HEK293 (cell line): Measurements from ENCODE around the gene PIANP.

Source experiments
- CTCF ChIA-PET: fragments of 350-600 bp; formaldehyde crosslinking; extraction: SDS; loops from one replicate; lab custom pipeline; 2021; ENCODE audit warnings: antibody characterized with exemption; lab: Yijun Ruan, JAX
- POLR2A ChIA-PET: fragments of 300-600 bp; formaldehyde crosslinking; extraction: SDS; loops from one replicate; lab custom pipeline; 2020; ENCODE audit warnings: antibody characterized with exemption, inconsistent platforms; lab: Yijun Ruan, JAX
- H3K27ac ChIP-seq: fragments of 200-500 bp; sonication (Bioruptor generic); 2 replicates; pipeline ENCODE4 v1.5.1; 2014; ENCODE audit warnings: low read depth, low read length, control low read depth, inconsistent platforms; ENCODE audit errors: extremely low read depth
- H3K36me3 ChIP-seq, 2 experiments: fragments of 200-500 bp in 1 of 2; sonication (Bioruptor generic) in 1 of 2; 1 replicate in 1 of 2; 2 replicates in 1 of 2; pipeline ENCODE4 v1.5.1; 2014 to 2017; ENCODE audit warnings: inconsistent platforms in 2 of 2, low read length in 2 of 2; ENCODE audit not compliant: control insufficient read depth in 2 of 2, insufficient read depth in 1 of 2
- H3K4me1 ChIP-seq: fragments of 200-500 bp; sonication (Bioruptor generic); 2 replicates; pipeline ENCODE4 v1.5.1; 2014; ENCODE audit warnings: mild to moderate bottlenecking, low read length, inconsistent platforms; ENCODE audit not compliant: control insufficient read depth, insufficient read depth
- H3K4me3 ChIP-seq: 2 replicates; pipeline ENCODE4 v1.5.1; 2011; ENCODE audit warnings: low read depth, mild to moderate bottlenecking, control low read depth, low read length, moderate library complexity
- H3K9me3 ChIP-seq: fragments of 200-500 bp; sonication (Bioruptor generic); 2 replicates; pipeline ENCODE4 v1.5.1; 2014; ENCODE audit warnings: low read depth, low read length, inconsistent platforms; ENCODE audit not compliant: control insufficient read depth, insufficient read depth
- GFI1B ChIP-seq: fragments of 450-650 bp; formaldehyde crosslinking; IDR thresholded peaks from 2 replicates; pipeline ENCODE4 v1.5.1; 2016; ENCODE audit warnings: missing biosample characterization, missing genetic modification characterization
- HOXD13 ChIP-seq: sonication (generic); formaldehyde crosslinking; IDR thresholded peaks from 2 replicates; pipeline ENCODE4 v1.8.0; 2022; ENCODE audit warnings: missing genetic modification reagents, borderline replicate concordance
- MEIS1 ChIP-seq: sonication (generic); formaldehyde crosslinking; IDR thresholded peaks from 2 replicates; pipeline ENCODE4 v1.8.1; 2022; ENCODE audit warnings: missing genetic modification reagents, mild to moderate bottlenecking, borderline replicate concordance
- PRDM1 ChIP-seq: fragments of 450-650 bp; formaldehyde crosslinking; IDR thresholded peaks from 2 replicates; pipeline ENCODE4; 2016; ENCODE audit warnings: missing biosample characterization, missing genetic modification characterization
- SP2 ChIP-seq: fragments of 450-650 bp; formaldehyde crosslinking; IDR thresholded peaks from 2 replicates; pipeline ENCODE4 v1.5.1; 2016; ENCODE audit warnings: missing biosample characterization, missing genetic modification characterization
- ZBTB20 ChIP-seq: fragments of 450-650 bp; formaldehyde crosslinking; IDR thresholded peaks from 2 replicates; pipeline ENCODE4 v1.5.1; 2016; ENCODE audit warnings: missing biosample characterization, missing genetic modification characterization
- ZBTB26 ChIP-seq: fragments of 450-650 bp; formaldehyde crosslinking; optimal IDR thresholded peaks from 2 replicates; pipeline ENCODE3; 2016; ENCODE audit warnings: missing biosample characterization, mild to moderate bottlenecking, missing genetic modification characterization
- ZEB2 ChIP-seq: fragments of 450-650 bp; formaldehyde crosslinking; IDR thresholded peaks from 2 replicates; pipeline ENCODE4 v1.5.1; 2016; ENCODE audit warnings: missing biosample characterization, missing genetic modification characterization
- ZFHX2 ChIP-seq: fragments of 450-650 bp; formaldehyde crosslinking; conservative IDR thresholded peaks from 2 replicates; pipeline ENCODE4 v1.5.1; 2016; ENCODE audit warnings: missing biosample characterization, missing genetic modification characterization
- ZFP69B ChIP-seq: fragments of 450-650 bp; formaldehyde crosslinking; IDR thresholded peaks from 2 replicates; pipeline ENCODE4 v1.5.1; 2016; ENCODE audit warnings: missing biosample characterization, missing genetic modification characterization
- ZNF121 ChIP-seq: fragments of 450-650 bp; formaldehyde crosslinking; IDR thresholded peaks from 2 replicates; pipeline ENCODE4 v1.5.1; 2016; ENCODE audit warnings: missing biosample characterization, missing genetic modification characterization
- ZNF132 ChIP-seq: fragments of 450-650 bp; formaldehyde crosslinking; IDR thresholded peaks from 2 replicates; pipeline ENCODE4 v1.5.1; 2017; ENCODE audit warnings: missing biosample characterization, missing genetic modification characterization, borderline replicate concordance
- ZNF174 ChIP-seq: fragments of 450-650 bp; formaldehyde crosslinking; IDR thresholded peaks from 2 replicates; pipeline ENCODE4 v1.5.0; 2017; ENCODE audit warnings: missing biosample characterization, mild to moderate bottlenecking, missing genetic modification characterization
- ZNF19 ChIP-seq: fragments of 450-650 bp; formaldehyde crosslinking; IDR thresholded peaks from 2 replicates; pipeline ENCODE4; 2016; ENCODE audit warnings: missing biosample characterization, missing genetic modification characterization, low read depth
- ZNF518A ChIP-seq: fragments of 450-650 bp; formaldehyde crosslinking; conservative IDR thresholded peaks from 2 replicates; pipeline ENCODE4 v1.5.1; 2016; ENCODE audit warnings: low read depth, missing biosample characterization, missing genetic modification characterization
- ZNF521 ChIP-seq: fragments of 450-650 bp; formaldehyde crosslinking; IDR thresholded peaks from 2 replicates; pipeline ENCODE4 v1.5.1; 2017; ENCODE audit warnings: missing biosample characterization, mild to moderate bottlenecking, missing genetic modification characterization
- ZNF561 ChIP-seq: fragments of 450-650 bp; IDR thresholded peaks from 2 replicates; pipeline ENCODE4 v1.5.1; 2018; ENCODE audit warnings: missing biosample characterization, missing genetic modification characterization, borderline replicate concordance
- ZNF677 ChIP-seq: fragments of 450-650 bp; IDR thresholded peaks from 2 replicates; pipeline ENCODE4 v1.5.0; 2018; ENCODE audit warnings: missing biosample characterization, mild to moderate bottlenecking, missing genetic modification characterization, moderate library complexity
- ZNF701 ChIP-seq: fragments of 450-650 bp; formaldehyde crosslinking; IDR thresholded peaks from 2 replicates; pipeline ENCODE4 v1.5.1; 2016; ENCODE audit warnings: missing biosample characterization, missing genetic modification characterization
- ZNF837 ChIP-seq: fragments of 450-650 bp; formaldehyde crosslinking; IDR thresholded peaks from 2 replicates; pipeline ENCODE4 v1.5.1; 2016; ENCODE audit warnings: missing biosample characterization, missing genetic modification characterization
- ZSCAN23 ChIP-seq: fragments of 450-650 bp; formaldehyde crosslinking; IDR thresholded peaks from 2 replicates; pipeline ENCODE4 v1.5.1; 2016; ENCODE audit warnings: missing biosample characterization, missing genetic modification characterization
- TF ChIP-seq, protein P1 (sequence below): fragments of 450-650 bp; formaldehyde crosslinking; IDR thresholded peaks from 2 replicates; pipeline ENCODE4 v1.5.1; 2016; ENCODE audit warnings: missing biosample characterization, missing genetic modification characterization
- TF ChIP-seq, protein P2 (sequence below): fragments of 450-650 bp; formaldehyde crosslinking; IDR thresholded peaks from 2 replicates; pipeline ENCODE4 v1.5.1; 2017; ENCODE audit warnings: missing biosample characterization, mild to moderate bottlenecking, missing genetic modification characterization, moderate library complexity
- TF ChIP-seq, protein P3 (sequence below): fragments of 450-650 bp; formaldehyde crosslinking; IDR thresholded peaks from 2 replicates; pipeline ENCODE4 v1.5.1; 2016; ENCODE audit warnings: missing biosample characterization, missing genetic modification characterization

PIANP gene

GRCh38 chr12:6688999-6689882 is 11.4 kb downstream of the PIANP start, which contains the start of gene ZNF384 (continued):
- peak; percentile 81 for TF ChIP-seq ZEB2
- TF ChIP-seq, protein P1, sequence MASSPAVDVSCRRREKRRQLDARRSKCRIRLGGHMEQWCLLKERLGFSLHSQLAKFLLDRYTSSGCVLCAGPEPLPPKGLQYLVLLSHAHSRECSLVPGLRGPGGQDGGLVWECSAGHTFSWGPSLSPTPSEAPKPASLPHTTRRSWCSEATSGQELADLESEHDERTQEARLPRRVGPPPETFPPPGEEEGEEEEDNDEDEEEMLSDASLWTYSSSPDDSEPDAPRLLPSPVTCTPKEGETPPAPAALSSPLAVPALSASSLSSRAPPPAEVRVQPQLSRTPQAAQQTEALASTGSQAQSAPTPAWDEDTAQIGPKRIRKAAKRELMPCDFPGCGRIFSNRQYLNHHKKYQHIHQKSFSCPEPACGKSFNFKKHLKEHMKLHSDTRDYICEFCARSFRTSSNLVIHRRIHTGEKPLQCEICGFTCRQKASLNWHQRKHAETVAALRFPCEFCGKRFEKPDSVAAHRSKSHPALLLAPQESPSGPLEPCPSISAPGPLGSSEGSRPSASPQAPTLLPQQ (tag by site-specific recombination): peak; percentile 83
- TF ChIP-seq ZFP69B (tag by site-specific recombination): peak; percentile 43
- TF ChIP-seq ZNF121 (tag by site-specific recombination): peak; percentile 16; the same call in 1 of the 2 replicates
- no peak for TF ChIP-seq ZNF132 (tag by site-specific recombination)
- TF ChIP-seq ZNF521: no peak
- TF ChIP-seq MEIS1 (CRISPR knock-in tag): no peak
- no peak for TF ChIP-seq PRDM1
- TF ChIP-seq ZBTB26 (tag by site-specific recombination): peak; percentile 100
- peak; percentile 94 for TF ChIP-seq ZFHX2 (tag by site-specific recombination)
- TF ChIP-seq ZNF677 (tag by site-specific recombination): no peak
- no peak for TF ChIP-seq ZNF837
- TF ChIP-seq GFI1B (tag by site-specific recombination): peak; percentile 57; the same call in 1 of the 2 replicates
- TF ChIP-seq ZNF19 (tag by site-specific recombination): no peak
- no peak for TF ChIP-seq ZNF701 (tag by site-specific recombination)
- TF ChIP-seq, protein P2, sequence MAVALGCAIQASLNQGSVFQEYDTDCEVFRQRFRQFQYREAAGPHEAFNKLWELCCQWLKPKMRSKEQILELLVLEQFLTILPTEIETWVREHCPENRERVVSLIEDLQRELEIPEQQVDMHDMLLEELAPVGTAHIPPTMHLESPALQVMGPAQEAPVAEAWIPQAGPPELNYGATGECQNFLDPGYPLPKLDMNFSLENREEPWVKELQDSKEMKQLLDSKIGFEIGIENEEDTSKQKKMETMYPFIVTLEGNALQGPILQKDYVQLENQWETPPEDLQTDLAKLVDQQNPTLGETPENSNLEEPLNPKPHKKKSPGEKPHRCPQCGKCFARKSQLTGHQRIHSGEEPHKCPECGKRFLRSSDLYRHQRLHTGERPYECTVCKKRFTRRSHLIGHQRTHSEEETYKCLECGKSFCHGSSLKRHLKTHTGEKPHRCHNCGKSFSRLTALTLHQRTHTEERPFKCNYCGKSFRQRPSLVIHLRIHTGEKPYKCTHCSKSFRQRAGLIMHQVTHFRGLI (tag by site-specific recombination): peak; percentile 48; the same call in 1 of the 2 replicates
- TF ChIP-seq, protein P3, sequence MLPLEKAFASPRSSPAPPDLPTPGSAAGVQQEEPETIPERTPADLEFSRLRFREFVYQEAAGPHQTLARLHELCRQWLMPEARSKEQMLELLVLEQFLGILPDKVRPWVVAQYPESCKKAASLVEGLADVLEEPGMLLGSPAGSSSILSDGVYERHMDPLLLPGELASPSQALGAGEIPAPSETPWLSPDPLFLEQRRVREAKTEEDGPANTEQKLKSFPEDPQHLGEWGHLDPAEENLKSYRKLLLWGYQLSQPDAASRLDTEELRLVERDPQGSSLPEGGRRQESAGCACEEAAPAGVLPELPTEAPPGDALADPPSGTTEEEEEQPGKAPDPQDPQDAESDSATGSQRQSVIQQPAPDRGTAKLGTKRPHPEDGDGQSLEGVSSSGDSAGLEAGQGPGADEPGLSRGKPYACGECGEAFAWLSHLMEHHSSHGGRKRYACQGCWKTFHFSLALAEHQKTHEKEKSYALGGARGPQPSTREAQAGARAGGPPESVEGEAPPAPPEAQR (tag by site-specific recombination): peak; percentile 79; the same call in 1 of the 2 replicates
- TF ChIP-seq ZNF174: no peak

DNA sequence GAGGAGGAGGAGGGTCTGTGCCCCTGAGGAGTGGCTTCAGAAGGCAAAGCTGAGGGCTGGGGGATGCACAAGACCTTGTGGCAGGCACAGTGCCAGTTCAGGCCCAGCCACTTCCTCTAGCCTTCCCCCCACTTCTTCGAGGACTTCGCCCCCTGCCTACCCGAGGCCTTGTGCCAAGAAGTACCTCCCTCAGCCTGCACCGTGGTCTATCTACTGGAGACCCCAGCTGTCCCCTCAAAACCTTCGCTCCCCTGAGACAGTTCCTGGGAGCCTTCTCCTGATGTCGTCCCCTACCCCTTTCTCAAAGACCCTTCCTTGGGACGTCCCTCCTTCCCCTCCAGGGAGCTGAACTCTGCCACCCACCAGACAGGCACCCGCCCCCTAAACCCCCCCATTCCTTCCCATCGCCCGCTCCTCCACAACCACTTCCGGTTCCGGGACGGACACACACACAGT is 12.0 kb downstream of the PIANP start:
- Histone ChIP-seq H3K9me3 (no peaks in the 10 kb centered on the region), H3K36me3 (peaks cover 16 to 25% of the 10 kb centered on the region in 2 experiments; a peak in 2 of 3 replicates), H3K4me1 (peaks cover 13% of the 10 kb centered on the region), H3K27ac (peak overlapping the region; percentile 99), H3K4me3 (peak overlapping the region; percentile 73)
- POLR2A ChIA-PET: interaction anchor here (0.6 to 2.2 kb wide), 31 partner anchors 9 to 502 kb away, joined by 3 to 104 read pairs (median 6); partner anchors contain the start of genes CDCA3, COPS7A, GAPDH and MLF2
- CTCF ChIA-PET: interaction anchor here (0.7 to 1.2 kb wide), 4 partner anchors 48 to 65 kb away, joined by 3 read pairs; partner anchors contain the start of gene MLF2
- TF ChIP-seq ZSCAN23 (tag by site-specific recombination): 0 out of 2 replicates have a peak, but pooled peaks have one; percentile 15
- TF ChIP-seq ZNF561: no peak
- no peak for TF ChIP-seq HOXD13 (CRISPR knock-in tag)
- peak; percentile 83 for TF ChIP-seq ZNF518A
- no peak for TF ChIP-seq ZNF677 (tag by site-specific recombination)
- TF ChIP-seq ZBTB20 (tag by site-specific recombination): no peak
- peak; percentile 83 for TF ChIP-seq SP2 (tag by site-specific recombination)
